Stimulated activated CD4-positive, alpha-beta T cell treated with anti-CD3 and anti-CD28 coated beads, Interleukin-4, amount 100 ng/mL, for 48 hours (primary cell): ENCODE results near the gene TMOD1.
"Not testable (repeated sequence)": the region's sequence is repeated elsewhere in the genome, so short reads cannot be mapped to it uniquely, and the experiment has no call there.

Source experiments
- DNase-seq, 2 donors: peaks; one replicate each; pipeline ENCODE4 v3.0.0-alpha.2; 2020; ENCODE audit warnings: low read depth in 2 of 2

Gene TMOD1

DNA sequence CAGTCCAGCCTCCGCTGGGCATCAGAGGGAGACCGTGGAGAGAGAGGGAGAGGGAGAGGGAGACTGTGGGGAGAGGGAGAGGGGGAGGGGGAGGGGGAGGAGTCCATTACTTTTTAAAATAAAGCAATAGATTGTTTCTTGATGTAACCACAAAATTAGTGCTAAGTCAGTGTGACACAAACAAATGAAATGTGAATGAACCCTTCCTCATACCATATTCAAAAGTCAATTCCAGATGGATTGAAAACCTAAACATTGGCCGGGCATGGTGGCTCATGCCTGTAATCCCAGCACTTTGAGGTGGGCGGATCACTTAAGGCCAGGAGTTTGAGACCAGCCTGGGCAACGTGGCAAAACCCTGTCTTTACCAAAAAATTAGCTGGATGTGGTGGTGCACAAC, 2.6 kb upstream of the TMOD1 start:
- DNase-seq: not testable (repeated sequence)

DNA sequence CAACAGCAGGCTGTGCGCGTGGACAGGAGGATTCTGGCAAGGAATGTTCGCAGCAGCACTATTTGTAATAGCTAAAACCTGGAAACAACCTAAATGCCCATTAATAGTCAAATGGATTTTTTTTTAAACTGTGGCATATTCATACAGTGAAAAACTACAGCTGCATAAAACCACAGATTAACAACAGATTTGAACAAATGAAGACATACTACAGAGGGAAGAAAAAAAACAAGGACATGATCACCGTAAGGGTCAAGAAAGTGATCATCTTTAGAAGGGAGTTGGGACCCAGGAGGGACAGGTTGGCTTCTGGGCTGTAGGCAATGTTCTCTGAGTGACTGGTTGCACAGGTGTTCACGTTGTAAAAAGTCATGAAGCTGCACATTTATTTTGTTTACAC, 1.2 kb upstream of the TMOD1 start:
- no peak for DNase-seq

DNA sequence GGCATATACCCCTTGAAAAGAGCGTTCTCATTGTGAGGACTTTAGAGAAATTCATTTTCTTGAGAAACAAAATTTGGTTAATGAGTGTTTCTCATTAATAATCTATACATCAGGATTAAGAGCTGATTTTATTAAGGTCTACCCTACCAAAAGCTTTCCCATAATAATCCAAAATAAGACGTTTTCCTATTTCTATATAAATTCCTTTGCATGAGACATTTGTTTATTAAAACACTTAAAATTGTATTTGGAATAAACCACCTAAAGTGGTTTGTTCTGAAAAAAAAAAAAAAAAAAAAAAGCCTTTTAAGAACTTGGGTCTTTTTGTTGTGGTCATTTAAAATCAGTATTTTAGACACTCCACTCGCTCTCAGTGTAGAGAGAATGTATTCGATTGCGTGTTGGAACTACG, 695 bp upstream of the TMOD1 start:
- no peak for DNase-seq

- no peak for DNase-seq
These were observed 431 bp downstream of the TMOD1 start for GRCh38 chr9:97501972-97502221.

DNA sequence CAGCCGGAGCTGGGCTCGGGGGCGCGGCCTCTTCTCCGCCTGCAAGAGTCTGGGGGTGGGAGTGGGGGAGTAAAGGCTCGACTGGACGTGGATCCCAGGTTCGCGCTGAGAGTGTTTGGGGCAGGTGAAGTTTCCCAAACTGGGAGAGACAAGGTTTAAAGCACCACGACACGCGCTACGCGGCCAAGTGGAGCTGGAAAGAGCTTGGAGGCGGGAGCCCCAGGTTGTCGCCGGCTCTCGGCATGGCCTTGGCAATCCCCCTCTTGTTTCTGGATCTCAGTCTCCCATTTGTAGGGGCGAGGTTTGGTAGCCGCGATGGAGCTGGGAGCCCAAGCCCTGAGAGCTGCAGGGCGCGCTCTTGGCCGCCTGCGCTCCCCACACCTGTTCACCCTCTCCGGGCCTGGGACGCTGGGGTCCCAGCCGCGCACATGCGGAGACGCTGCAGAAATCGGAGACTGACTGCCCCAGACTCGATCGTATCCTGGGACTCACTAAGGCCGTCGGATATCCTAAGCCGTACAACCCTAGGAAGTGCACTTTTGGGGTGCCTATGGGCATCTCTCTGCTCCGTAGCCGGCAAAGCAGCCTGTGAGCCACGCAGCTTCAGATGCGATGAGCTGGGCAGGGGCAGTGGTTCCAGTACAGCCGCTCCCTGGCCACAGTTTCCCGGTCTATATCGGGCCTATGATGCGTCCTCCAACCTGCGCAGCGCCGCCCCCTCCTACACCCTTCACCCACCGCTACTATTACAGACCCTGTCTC, 937 bp downstream of the TMOD1 start:
- DNase-seq: no peak

DNA sequence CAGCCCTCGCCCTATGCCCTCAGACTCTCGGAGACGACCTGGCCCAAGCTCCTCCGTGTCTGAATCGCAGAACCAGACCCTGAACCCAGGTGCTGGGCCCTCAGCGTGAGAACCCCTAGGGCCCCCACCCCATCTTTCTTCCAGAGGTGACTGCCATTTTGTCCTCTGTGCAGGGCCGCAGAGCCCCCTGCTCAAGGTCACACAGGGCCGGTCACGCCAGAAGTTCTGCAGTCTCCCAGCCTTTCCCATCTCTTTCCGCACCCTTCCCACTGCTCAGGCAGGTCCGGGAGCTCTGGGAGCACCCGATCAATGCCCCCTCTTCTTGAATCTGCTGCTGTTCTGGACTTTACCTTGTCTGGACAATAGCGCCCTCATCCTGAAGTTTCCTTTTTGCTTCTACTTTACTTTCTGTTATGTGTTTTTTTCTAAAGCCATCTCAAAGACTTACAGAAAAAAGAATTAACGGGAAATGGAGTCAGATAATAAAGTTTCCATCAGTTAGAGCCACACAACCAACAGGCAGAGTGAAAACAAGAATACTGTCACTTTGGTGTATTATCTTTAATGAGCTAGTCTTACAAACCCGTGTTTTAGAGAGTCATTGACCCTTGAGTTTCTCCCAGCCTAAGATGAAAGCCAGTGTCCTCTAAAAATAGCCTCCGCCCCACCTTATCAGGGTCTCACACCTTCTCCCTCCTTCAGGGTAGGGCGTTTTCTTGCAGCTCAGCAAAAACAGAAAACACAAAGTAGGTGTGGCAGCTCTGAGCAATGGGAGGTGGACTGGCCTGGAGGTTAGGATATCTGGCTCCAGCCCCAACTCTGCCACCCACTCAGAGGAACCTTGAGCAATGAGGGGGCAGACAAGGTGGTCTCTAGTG, 1.8 kb downstream of the TMOD1 start:
- DNase-seq: no peak

- no peak for DNase-seq
These were observed 2.4 kb downstream of the TMOD1 start for GRCh38 chr9:97503862-97504210.

GRCh38 chr9:97504381-97505216, 3.1 kb downstream of the TMOD1 start:
- no peak for DNase-seq

DNA sequence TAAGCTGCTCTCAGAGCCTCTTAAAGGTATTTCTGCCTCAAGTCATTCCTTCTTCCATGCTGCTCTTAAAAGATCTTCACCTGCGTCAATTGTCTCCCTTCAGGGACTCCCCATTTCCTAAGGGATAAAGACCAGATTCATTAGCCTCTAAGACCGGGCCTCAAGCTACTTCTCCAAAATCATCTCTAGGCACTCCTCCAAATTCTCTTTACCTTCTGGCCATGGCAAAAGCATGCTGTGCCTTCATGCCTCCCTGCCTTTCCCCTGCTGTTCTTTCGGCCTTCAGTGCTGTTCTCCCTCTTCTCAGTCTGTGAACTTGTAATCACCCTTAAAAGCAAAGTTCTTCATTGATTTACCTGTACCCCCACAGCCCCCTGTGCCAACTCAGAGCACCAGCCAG, 4.4 kb downstream of the TMOD1 start:
- no peak for DNase-seq

DNA sequence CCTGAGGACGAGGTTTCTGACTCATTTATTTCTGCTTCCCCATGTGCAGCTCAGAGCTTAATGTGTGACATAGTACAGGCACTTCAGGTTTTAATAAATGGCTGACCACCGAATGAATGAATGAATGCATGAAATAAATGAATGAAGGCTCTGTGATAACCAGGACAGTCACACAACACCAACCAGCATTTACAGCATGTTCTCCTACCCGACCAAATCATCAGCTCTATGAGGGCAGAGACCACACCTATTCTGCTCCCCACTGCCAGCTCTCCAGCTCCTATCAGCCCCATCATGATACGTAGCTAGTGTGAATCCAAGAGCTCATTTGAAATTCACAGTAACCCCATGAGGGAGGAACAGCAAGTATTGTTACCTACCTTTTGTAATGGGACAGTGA, 4.8 kb downstream of the TMOD1 start:
- DNase-seq: no peak

DNA sequence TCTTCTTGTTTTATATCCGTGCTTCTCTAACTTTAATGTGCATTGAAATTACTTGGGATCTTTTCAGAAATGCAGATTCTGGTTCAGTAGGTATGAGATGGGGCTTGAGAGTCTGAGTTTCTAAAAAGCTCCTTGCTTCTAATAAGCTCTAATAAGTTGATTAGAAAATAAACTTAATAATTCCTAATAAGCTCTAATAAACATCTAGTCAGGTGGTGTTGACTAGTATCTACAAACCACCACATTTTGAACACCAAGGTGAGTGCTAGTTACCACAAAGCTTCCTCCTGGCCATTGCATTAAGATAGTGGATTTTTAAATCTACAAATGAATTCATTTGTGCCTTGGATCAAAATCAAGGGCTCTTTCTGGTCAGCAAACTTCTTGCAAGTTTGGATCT, 5.3 kb downstream of the TMOD1 start:
- DNase-seq: no peak

GRCh38 chr9:97507428-97507984, 6.0 kb downstream of the TMOD1 start:
- DNase-seq: no peak

GRCh38 chr9:97508852-97509251, 7.4 kb downstream of the TMOD1 start:
- DNase-seq: no peak

- no peak for DNase-seq
These were observed 9.6 kb downstream of the TMOD1 start for GRCh38 chr9:97510797-97511654.

- no peak for DNase-seq
These were observed 10.4 kb downstream of the TMOD1 start for GRCh38 chr9:97511655-97512427.

GRCh38 chr9:97512966-97513560, 11.6 kb downstream of the TMOD1 start:
- DNase-seq: no peak

DNA sequence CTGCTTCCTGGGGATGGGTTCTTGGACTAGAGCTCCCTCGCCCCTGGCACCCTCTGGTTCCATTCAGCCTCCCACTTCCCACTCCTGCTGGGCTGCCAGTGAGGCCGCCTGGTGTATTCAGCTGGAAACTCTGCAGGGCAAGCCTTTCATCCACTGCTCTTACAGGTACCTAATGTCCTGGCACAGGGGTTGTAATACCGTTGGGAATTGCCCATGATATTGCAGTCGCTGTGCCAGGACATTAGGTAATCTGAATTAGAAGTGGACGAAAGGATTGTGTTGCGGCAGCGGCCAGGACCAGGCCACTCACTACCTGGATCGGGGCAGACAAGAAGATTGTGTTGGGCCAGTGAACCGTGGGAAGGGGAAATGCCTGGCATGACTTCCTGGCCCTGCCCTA, 13.1 kb downstream of the TMOD1 start:
- DNase-seq: no peak

DNA sequence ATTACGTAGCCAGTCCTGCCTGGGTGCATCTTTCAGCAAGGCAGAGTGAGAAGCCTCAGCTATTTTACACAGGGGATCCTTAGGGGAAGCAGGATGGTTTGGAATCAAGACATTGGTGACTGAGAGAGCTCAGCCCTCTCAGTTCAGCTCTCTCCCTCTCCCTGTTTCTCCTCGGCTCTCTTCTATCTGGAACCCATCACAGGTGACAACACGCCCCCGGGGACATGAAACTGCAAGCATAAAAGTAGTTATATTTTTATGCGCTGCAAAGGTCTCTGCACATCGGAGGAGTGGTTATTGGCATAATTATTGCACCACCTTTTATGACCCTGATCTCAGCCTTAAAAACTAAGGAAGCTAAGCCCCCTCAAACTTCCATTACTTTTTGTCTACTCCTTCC, 14.2 kb downstream of the TMOD1 start:
- no peak for DNase-seq

- DNase-seq: no peak
These were observed 14.6 kb downstream of the TMOD1 start for GRCh38 chr9:97516111-97516510.
